Activated CD8-positive, alpha-beta T cell treated with anti-CD3 and anti-CD28 coated beads, Interleukin-2, amount 10 ng/mL, durations not matched to agents 7 days and 5 days (primary cell): ENCODE data around the gene UMAD1. TPM values are rescaled to one million over a fixed set of nuclear protein-coding genes. Genes with fewer than 3 reads are reported as not detected.
"Not testable (repeated sequence)": the region's sequence is repeated elsewhere in the genome, so short reads cannot be mapped to it uniquely, and the experiment has no call there.

Experiments
- ATAC-seq: fragments of 150-1000 bp; cut with Tn5 transposase; one replicate; pipeline ENCODE4 v1.10.0; 2021; ENCODE audit warnings: moderate library complexity
- CTCF ChIA-PET: fragments of 350-600 bp; sonication (Branson Sonifier 250); formaldehyde crosslinking; loops from one replicate; lab custom pipeline; 2021; ENCODE audit warnings: antibody characterized with exemption; lab: Charles Lee
- POLR2A ChIA-PET: fragments of 350-600 bp; sonication (Branson Sonifier 250); formaldehyde crosslinking; loops from one replicate; lab custom pipeline; 2021; ENCODE audit warnings: antibody characterized with exemption; lab: Charles Lee
- DNase-seq: peaks from one replicate; pipeline ENCODE4 v3.0.0-alpha.2; 2020
- H3K27ac Mint-ChIP-seq: one replicate; pipeline ENCODE4 v1.8.0; 2021; ENCODE audit warnings: mild to moderate bottlenecking, mixed read lengths
- H3K27me3 Mint-ChIP-seq: one replicate; pipeline ENCODE4 v1.8.0; 2021; ENCODE audit warnings: low read depth, mixed read lengths
- H3K36me3 Mint-ChIP-seq: one replicate; pipeline ENCODE4 v1.8.0; 2021; ENCODE audit warnings: low read depth, mixed read lengths
- H3K4me1 Mint-ChIP-seq: one replicate; pipeline ENCODE4 v1.8.0; 2021; ENCODE audit warnings: low read depth, mixed read lengths
- H3K4me3 Mint-ChIP-seq: one replicate; pipeline ENCODE4 v1.8.0; 2021; ENCODE audit warnings: mild to moderate bottlenecking, mixed read lengths
- H3K9me3 Mint-ChIP-seq: one replicate; pipeline ENCODE4 v1.8.0; 2022; ENCODE audit warnings: mixed read lengths; ENCODE audit not compliant: insufficient read depth
- total RNA-seq, 2 experiments: library from RNA; stranded (reverse); gene quantifications; one replicate each; pipeline ENCODE4 v1.2.3, GENCODE V29; 2021

The UMAD1 gene
- total RNA-seq, 2 experiments from 2014 or later: 11.9 to 12.3 TPM

- POLR2A ChIA-PET: interaction anchor here (0.9 kb wide), 1 partner anchor 11 kb away, joined by 3 read pairs; no protein-coding TSS in a partner anchor
- no peak for DNase-seq
- H3K27ac Mint-ChIP-seq: no peak overlapping the region
- no peaks in the 10 kb centered on the region for H3K27me3 Mint-ChIP-seq
- CTCF ChIA-PET: interaction anchor here (0.7 to 1.8 kb wide), 5 partner anchors 8 to 415 kb away, joined by 3 to 6 read pairs (median 3); no protein-coding TSS in a partner anchor
- ATAC-seq: no peak
- H3K9me3 Mint-ChIP-seq: peaks cover 10% of the 10 kb centered on the region
- peaks cover 16% of the 10 kb centered on the region for H3K4me1 Mint-ChIP-seq
- peaks cover 16% of the 10 kb centered on the region for H3K36me3 Mint-ChIP-seq
- no peak overlapping the region for H3K4me3 Mint-ChIP-seq
Observed at GRCh38 chr7:7652798-7653540, 12.4 kb downstream of the UMAD1 start.

DNA sequence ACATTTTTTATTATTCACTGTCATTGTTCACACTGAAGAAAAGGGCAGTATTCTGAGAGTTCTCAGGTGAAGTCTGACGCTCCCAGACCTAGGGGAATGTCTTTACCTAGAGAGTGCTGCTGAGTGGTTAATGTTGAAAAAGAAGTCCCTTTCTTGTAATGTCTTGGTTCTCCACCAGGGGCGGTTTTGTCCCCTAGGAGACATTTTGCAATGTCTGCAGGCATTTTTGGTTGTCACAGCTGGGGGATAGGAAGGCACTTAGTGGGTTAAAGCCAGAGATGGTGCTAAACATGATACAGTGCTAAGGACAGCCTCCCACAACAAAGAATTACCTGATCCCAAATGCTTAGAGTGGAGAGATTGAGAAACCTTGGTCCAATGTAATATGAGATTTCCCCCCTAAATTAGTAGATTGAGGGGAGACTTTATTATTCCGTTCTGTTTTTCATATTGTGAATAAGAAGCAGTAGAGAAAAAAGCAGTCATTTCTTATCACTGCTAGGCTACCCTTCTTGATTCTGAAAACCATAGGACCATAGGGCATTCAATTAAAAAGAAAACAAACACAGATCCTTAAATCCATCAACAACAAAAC is 13.1 kb downstream of the UMAD1 start:
- ChIA-PET CTCF (interaction anchor here (0.7 to 1.0 kb wide), 3 partner anchors 8 to 415 kb away, joined by 3 read pairs; no protein-coding TSS in a partner anchor), POLR2A (interaction anchor here (0.9 kb wide), 1 partner anchor 12 kb away, joined by 3 read pairs; no protein-coding TSS in a partner anchor)
- Mint-ChIP-seq H3K4me1 (peaks cover 16% of the 10 kb centered on the region), H3K4me3 (no peak overlapping the region), H3K27ac (no peak overlapping the region), H3K36me3 (peaks cover 22% of the 10 kb centered on the region), H3K27me3 (no peaks in the 10 kb centered on the region), H3K9me3 (peaks cover 13% of the 10 kb centered on the region)
- peak; percentile 36 for DNase-seq
- no peak for ATAC-seq

- H3K27ac Mint-ChIP-seq: no peak overlapping the region
Observed at GRCh38 chr7:7654964-7655715, 14.6 kb downstream of the UMAD1 start.

GRCh38 chr7:7656459-7656858 is 15.9 kb downstream of the UMAD1 start:
- Mint-ChIP-seq H3K36me3 (peaks cover 41% of the 10 kb centered on the region), H3K9me3 (peaks cover 21% of the 10 kb centered on the region), H3K4me1 (peaks cover 18% of the 10 kb centered on the region)
- POLR2A ChIA-PET, H3K4me3 Mint-ChIP-seq, H3K27ac Mint-ChIP-seq, ATAC-seq, H3K27me3 Mint-ChIP-seq, DNase-seq: not testable (repeated sequence)
- CTCF ChIA-PET: interaction anchor here (0.6 to 1.8 kb wide), 2 partner anchors 16 to 83 kb away, joined by 3 to 7 read pairs; partner anchors contain the start of gene UMAD1

More at GRCh38 chr7:7654964-7655715, 14.6 kb downstream of the UMAD1 start:
- Mint-ChIP-seq H3K4me3 (no peak overlapping the region), H3K9me3 (peaks cover 21% of the 10 kb centered on the region), H3K36me3 (peaks cover 34% of the 10 kb centered on the region), H3K27me3 (no peaks in the 10 kb centered on the region), H3K4me1 (peaks cover 16% of the 10 kb centered on the region)
- DNase-seq (no peak), ATAC-seq (no peak)
- CTCF ChIA-PET: interaction anchor here (1.7 to 1.8 kb wide), 2 partner anchors 14 to 26 kb away, joined by 7 read pairs; partner anchors contain the start of gene UMAD1
- POLR2A ChIA-PET: no interaction called here

GRCh38 chr7:7662527-7662926 is 22.0 kb downstream of the UMAD1 start:
- H3K27me3 Mint-ChIP-seq: no peaks in the 10 kb centered on the region
- H3K27ac Mint-ChIP-seq: no peak overlapping the region
- ChIA-PET POLR2A (no interaction called here), CTCF (no interaction called here)
- peaks cover 30% of the 10 kb centered on the region for H3K36me3 Mint-ChIP-seq
- H3K4me3 Mint-ChIP-seq: no peak overlapping the region
- no peak for DNase-seq
- H3K9me3 Mint-ChIP-seq: peaks cover 14% of the 10 kb centered on the region
- H3K4me1 Mint-ChIP-seq: peaks cover 7% of the 10 kb centered on the region
- no peak for ATAC-seq

DNA sequence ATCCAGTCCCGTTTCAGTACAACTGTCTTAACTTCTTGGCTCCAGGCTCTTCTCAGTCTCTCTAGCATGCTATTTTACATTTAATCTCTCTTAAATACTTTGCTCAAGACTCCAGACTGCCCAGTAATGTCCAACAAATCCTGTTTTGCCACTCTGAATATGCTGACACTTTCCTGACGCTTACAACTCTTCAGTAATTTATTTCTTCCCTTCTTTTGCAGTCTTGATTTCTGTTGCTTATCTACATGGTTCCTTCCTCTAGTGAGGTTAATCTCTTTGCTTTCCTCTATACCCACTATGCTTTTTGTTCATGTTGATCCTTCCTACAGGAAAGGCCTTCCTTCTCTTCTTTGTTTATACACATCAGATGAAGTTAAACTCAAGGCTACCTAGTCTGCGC is 23.7 kb downstream of the UMAD1 start:
- H3K4me3 Mint-ChIP-seq: no peak overlapping the region
- H3K4me1 Mint-ChIP-seq: peaks cover 7% of the 10 kb centered on the region
- CTCF ChIA-PET: no interaction called here
- no peak for DNase-seq
- H3K27ac Mint-ChIP-seq: no peak overlapping the region
- H3K9me3 Mint-ChIP-seq: peaks cover 3% of the 10 kb centered on the region
- no peak for ATAC-seq
- peaks cover 16% of the 10 kb centered on the region for H3K36me3 Mint-ChIP-seq
- H3K27me3 Mint-ChIP-seq: no peaks in the 10 kb centered on the region
- POLR2A ChIA-PET: no interaction called here

DNA sequence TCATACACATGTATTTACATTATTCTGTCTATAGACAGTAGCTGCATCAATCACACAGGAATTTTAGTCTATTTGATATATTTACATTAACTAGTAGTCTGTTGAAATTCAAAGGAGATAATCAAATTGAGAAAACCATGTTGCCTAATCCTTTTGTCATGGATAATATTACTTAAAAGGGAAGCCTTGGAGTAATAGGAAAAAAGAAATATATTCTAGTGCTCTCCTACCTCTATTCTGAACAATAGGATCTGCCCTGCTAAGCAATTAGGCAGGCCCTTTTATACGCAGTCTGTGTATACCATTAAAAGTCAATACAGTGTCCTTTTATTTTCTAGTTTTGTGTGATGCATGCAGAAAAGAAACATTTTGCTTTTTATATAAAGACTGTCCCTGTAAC is 24.5 kb downstream of the UMAD1 start:
- H3K4me3 Mint-ChIP-seq: no peak overlapping the region
- H3K36me3 Mint-ChIP-seq: peaks cover 9% of the 10 kb centered on the region
- ChIA-PET CTCF (no interaction called here), POLR2A (no interaction called here)
- H3K9me3 Mint-ChIP-seq: peaks cover 4% of the 10 kb centered on the region
- peaks cover 7% of the 10 kb centered on the region for H3K4me1 Mint-ChIP-seq
- no peak overlapping the region for H3K27ac Mint-ChIP-seq
- no peak for DNase-seq
- ATAC-seq: no peak
- no peaks in the 10 kb centered on the region for H3K27me3 Mint-ChIP-seq

DNA sequence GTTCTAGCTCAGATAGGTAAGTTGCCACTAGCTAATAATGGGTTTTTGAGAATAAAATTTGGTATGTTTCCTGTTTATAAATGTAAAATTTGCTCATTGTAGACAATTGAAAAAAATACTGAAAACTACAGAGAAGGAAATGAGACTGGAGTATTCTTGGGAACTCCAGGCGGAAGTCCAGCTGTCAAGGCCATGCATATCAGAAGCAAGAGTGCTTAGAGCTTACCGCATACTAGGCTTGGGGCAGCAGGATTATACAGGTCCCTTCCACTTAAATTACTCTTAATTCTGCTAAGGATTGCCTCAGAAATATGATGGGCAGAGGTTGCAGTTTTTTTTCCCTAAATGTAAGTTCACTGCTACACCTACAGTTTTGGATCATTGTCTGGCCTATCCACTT is 26.6 kb downstream of the UMAD1 start:
- Mint-ChIP-seq H3K4me1 (no peaks in the 10 kb centered on the region), H3K4me3 (no peak overlapping the region), H3K9me3 (peaks cover 22% of the 10 kb centered on the region), H3K27me3 (no peaks in the 10 kb centered on the region), H3K27ac (no peak overlapping the region), H3K36me3 (peaks cover 11% of the 10 kb centered on the region)
- ATAC-seq (no peak), DNase-seq (no peak)
- ChIA-PET CTCF (interaction anchor here (2.0 to 2.1 kb wide), 2 partner anchors 14 to 15 kb away, joined by 6 to 9 read pairs; no protein-coding TSS in a partner anchor), POLR2A (no interaction called here)

- ChIA-PET POLR2A (no interaction called here), CTCF (interaction anchor here (1.0 kb wide), 1 partner anchor 13 kb away, joined by 5 read pairs; no protein-coding TSS in a partner anchor)
- peaks cover 22% of the 10 kb centered on the region for H3K9me3 Mint-ChIP-seq
- peaks cover 17% of the 10 kb centered on the region for H3K36me3 Mint-ChIP-seq
- no peaks in the 10 kb centered on the region for H3K27me3 Mint-ChIP-seq
- peaks cover 7% of the 10 kb centered on the region for H3K4me1 Mint-ChIP-seq
- no peak overlapping the region for H3K4me3 Mint-ChIP-seq
- no peak for ATAC-seq
- DNase-seq: no peak
- H3K27ac Mint-ChIP-seq: no peak overlapping the region
Observed at GRCh38 chr7:7668706-7669105, 28.2 kb downstream of the UMAD1 start.

DNA sequence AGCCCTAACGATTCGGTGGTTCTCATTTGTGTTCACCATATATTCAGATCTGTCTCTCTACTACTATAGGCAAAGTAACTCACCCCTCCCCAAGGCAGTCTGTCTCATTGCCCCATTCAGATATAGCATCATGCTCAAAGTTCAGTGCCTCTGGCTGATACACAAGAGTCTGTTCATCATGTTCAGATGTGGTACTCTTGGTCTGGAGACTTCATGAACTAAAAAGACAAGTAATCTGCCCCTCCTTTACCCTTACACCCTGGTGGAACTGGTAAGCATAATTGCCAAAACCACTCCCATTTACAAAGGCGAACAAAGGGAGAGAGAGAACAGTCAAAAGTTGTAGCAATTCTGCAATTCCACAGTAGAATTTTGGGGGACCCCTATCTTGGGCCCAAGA is 29.9 kb downstream of the UMAD1 start:
- H3K27me3 Mint-ChIP-seq: no peaks in the 10 kb centered on the region
- ATAC-seq (no peak), DNase-seq (no peak)
- H3K4me1 Mint-ChIP-seq: peaks cover 7% of the 10 kb centered on the region
- no peak overlapping the region for H3K27ac Mint-ChIP-seq
- H3K9me3 Mint-ChIP-seq: peaks cover 22% of the 10 kb centered on the region
- peaks cover 25% of the 10 kb centered on the region for H3K36me3 Mint-ChIP-seq
- ChIA-PET POLR2A (interaction anchor here (0.6 kb wide), 1 partner anchor 29 kb away, joined by 3 read pairs; the partner anchor contains the start of gene UMAD1), CTCF (interaction anchor here (1.3 kb wide), 1 partner anchor 11 kb away, joined by 6 read pairs; no protein-coding TSS in a partner anchor)
- H3K4me3 Mint-ChIP-seq: no peak overlapping the region

GRCh38 chr7:7671361-7671760 is 30.8 kb downstream of the UMAD1 start:
- Mint-ChIP-seq H3K4me3 (no peak overlapping the region), H3K27ac (no peak overlapping the region), H3K27me3 (no peaks in the 10 kb centered on the region), H3K36me3 (peaks cover 31% of the 10 kb centered on the region), H3K4me1 (peaks cover 7% of the 10 kb centered on the region), H3K9me3 (peaks cover 22% of the 10 kb centered on the region)
- no peak for DNase-seq
- ATAC-seq: no peak
- POLR2A ChIA-PET: no interaction called here
- CTCF ChIA-PET: interaction anchor here (1.3 kb wide), 1 partner anchor 10 kb away, joined by 6 read pairs; no protein-coding TSS in a partner anchor
